ENCODE results near the gene NISCH. TPM values are rescaled to one million over a fixed set of nuclear protein-coding genes. Genes with fewer than 3 reads are reported as not detected.
A peak's percentile ranks its signal among the peaks of the same experiment; 100 is the strongest.
"Not testable (repeated sequence)": the region's sequence is repeated elsewhere in the genome, so short reads cannot be mapped to it uniquely, and the experiment has no call there.

The NISCH gene
- total and polyA plus RNA-seq, 9 donors: 47.2 to 91.9 (median 64.0) TPM

DNA sequence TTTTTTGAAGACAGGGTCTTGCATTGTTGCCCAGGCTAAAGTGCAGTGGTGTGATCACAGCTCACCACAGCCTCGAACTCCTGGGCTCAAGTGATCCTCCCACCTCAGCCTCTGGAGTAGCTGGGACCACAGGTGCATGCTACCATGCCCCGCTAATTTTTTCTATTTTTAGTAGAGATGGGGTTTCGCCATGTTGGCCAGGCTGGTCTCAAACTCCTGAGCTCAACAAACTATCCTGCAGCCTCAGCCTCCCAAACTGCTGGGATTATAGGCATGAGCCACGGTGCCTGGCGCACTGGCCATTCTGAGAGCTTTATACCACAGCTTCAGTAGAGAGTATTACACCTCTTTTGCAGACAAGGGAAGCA lies 71.3 kb downstream of the NISCH start:
- H3K4me3 ChIP-seq (ENCODE audit: low read length); H3K9me3 ChIP-seq (replicated peaks; ENCODE audit: control insufficient read depth, low read depth, low read length); H3K27me3 ChIP-seq (ENCODE audit: control insufficient read depth, insufficient read depth, low read length); H3K27ac ChIP-seq (ENCODE audit: low read length); DNase-seq: not testable (repeated sequence)
- Histone ChIP-seq H3K4me1 (ENCODE audit: control insufficient read depth, insufficient read depth, low read length) (peaks cover 31% of the 10 kb centered on the region), H3K36me3 (ENCODE audit: control insufficient read depth, insufficient read depth, low read length) (peaks cover 63% of the 10 kb centered on the region)
- WGBS (ENCODE audit: insufficient coverage): 91% methylated on average over 3 of the region's 5 CpGs

- Histone ChIP-seq H3K4me1 (ENCODE audit: control insufficient read depth, insufficient read depth, low read length) (peaks cover 36% of the 10 kb centered on the region), H3K9me3 (replicated peaks; ENCODE audit: control insufficient read depth, low read depth, low read length) (no peaks in the 10 kb centered on the region), H3K27ac (ENCODE audit: low read length) (no peak overlapping the region), H3K27me3 (ENCODE audit: control insufficient read depth, insufficient read depth, low read length) (no peaks in the 10 kb centered on the region), H3K4me3 (ENCODE audit: low read length) (no peak overlapping the region), H3K36me3 (ENCODE audit: control insufficient read depth, insufficient read depth, low read length) (peaks cover 63% of the 10 kb centered on the region)
- DNase-seq: no peak
- WGBS (ENCODE audit: insufficient coverage): 79% methylated on average over 6 of the region's 14 CpGs
These were observed 71.8 kb downstream of the NISCH start for GRCh38 chr3:52527039-52527731.

DNA sequence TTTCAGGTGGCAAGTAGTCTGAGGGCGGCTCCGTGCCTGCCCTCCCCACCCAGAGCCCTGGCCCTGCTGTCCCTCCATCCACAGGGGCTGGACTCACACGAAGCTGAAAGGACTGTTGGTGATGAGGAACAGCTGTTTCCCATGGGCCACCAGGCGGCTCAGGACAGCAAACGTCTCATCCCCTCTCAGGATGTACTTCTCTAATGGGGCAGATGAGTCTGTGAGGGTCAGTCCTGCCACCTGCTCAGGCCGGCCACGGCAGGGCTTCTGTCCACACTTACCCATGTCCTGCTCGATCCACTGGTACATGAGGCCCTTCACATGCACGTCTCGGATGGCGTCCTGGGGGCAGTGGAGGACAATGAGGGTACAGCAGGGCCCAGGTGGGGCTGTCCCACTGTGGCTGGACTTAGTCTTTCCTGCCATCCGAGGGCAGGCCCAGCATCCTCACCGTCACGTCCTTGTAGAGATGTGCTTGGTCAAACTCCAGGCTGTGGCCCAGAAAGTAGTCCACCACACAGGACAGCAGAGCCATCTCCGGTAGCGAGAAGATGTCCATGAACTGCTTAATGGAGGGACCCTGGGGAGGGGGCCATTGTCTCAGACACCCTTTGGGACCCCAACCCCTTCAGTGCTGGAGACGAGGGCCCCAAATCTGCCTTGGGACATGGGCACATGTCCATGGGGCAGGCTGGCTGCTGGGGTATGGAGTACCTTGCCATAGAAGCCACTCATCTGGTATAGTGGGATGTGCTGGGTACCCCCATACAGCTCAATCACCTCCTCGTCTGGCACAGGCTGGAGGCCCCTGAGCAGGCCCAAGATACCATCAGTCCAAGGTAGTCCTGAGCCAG lies 72.6 kb downstream of the NISCH start:
- DNase-seq: no peak
- Histone ChIP-seq H3K36me3 (ENCODE audit: control insufficient read depth, insufficient read depth, low read length) (peaks cover 58% of the 10 kb centered on the region), H3K4me1 (ENCODE audit: control insufficient read depth, insufficient read depth, low read length) (peaks cover 44% of the 10 kb centered on the region), H3K27ac (ENCODE audit: low read length) (no peak overlapping the region), H3K9me3 (replicated peaks; ENCODE audit: control insufficient read depth, low read depth, low read length) (no peaks in the 10 kb centered on the region), H3K27me3 (ENCODE audit: control insufficient read depth, insufficient read depth, low read length) (no peaks in the 10 kb centered on the region), H3K4me3 (ENCODE audit: low read length) (no peak overlapping the region)
- 93% methylated on average over 5 of the region's 18 CpGs for WGBS (ENCODE audit: insufficient coverage)

GRCh38 chr3:52528586-52529375 lies 73.4 kb downstream of the NISCH start:
- Histone ChIP-seq H3K27ac (ENCODE audit: low read length) (no peak overlapping the region), H3K36me3 (ENCODE audit: control insufficient read depth, insufficient read depth, low read length) (peaks cover 57% of the 10 kb centered on the region)
- peak; percentile 2 for DNase-seq

GRCh38 chr3:52529376-52530333 lies 74.3 kb downstream of the NISCH start:
- Histone ChIP-seq H3K27ac (ENCODE audit: low read length) (no peak overlapping the region), H3K9me3 (replicated peaks; ENCODE audit: control insufficient read depth, low read depth, low read length) (no peaks in the 10 kb centered on the region), H3K4me3 (ENCODE audit: low read length) (no peak overlapping the region), H3K27me3 (ENCODE audit: control insufficient read depth, insufficient read depth, low read length) (no peaks in the 10 kb centered on the region), H3K4me1 (ENCODE audit: control insufficient read depth, insufficient read depth, low read length) (peaks cover 49% of the 10 kb centered on the region), H3K36me3 (ENCODE audit: control insufficient read depth, insufficient read depth, low read length) (peaks cover 48% of the 10 kb centered on the region)
- 44% methylated on average over 10 of the region's 12 CpGs for WGBS (ENCODE audit: insufficient coverage)
- peak; percentile 38 for DNase-seq

More at GRCh38 chr3:52528586-52529375, 73.4 kb downstream of the NISCH start:
- 85% methylated on average over 24 of the region's 25 CpGs for WGBS (ENCODE audit: insufficient coverage)
- Histone ChIP-seq H3K4me1 (ENCODE audit: control insufficient read depth, insufficient read depth, low read length) (peaks cover 44% of the 10 kb centered on the region), H3K27me3 (ENCODE audit: control insufficient read depth, insufficient read depth, low read length) (no peaks in the 10 kb centered on the region), H3K9me3 (replicated peaks; ENCODE audit: control insufficient read depth, low read depth, low read length) (no peaks in the 10 kb centered on the region), H3K4me3 (ENCODE audit: low read length) (no peak overlapping the region)

DNA sequence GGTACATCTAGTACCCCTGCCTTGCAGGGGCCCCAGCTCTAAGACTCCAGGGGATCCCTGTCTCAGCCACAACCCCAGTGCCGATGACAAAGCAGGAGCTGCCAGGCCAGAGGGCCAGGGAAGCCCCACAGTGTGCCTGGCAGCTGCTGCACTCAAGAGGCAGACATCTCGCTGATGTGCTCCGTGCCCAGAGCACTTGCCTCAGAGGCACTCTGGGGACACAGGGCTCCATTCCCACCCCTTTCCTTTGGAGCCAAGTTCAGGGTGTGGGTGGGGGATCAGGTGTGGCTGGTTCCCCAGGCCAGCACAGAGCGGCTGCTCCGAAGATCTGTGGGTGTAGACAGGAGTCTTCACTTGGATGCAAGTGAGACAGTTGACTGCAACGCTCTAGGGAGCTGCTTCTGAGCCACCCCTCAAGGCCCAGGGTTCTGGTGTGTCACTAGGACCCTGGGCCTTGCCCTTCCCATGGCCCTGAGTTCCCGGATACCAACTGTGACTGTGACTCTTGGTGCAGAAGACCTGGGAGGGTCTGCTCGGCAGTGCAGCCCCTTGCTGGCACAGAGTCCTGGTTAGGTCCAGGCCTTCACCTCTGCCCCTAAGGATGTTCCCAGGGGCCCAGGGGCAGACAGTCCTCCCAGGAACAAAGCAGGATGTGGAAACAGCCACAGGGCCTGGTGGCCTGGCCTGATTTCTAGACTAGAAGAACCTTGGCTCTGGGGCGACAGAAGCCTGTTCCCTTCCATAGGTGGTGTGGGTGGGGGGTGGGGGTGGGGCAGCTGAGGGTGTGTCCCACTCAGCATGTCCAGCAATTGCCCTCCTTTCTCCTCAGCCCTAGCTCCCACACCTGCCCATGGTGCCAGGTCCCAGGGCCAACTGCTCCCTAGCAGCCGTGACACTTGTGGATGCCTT lies 75.8 kb downstream of the NISCH start:
- peaks cover 34% of the 10 kb centered on the region for H3K36me3 ChIP-seq (ENCODE audit: control insufficient read depth, insufficient read depth, low read length)
- no peak overlapping the region for H3K27ac ChIP-seq (ENCODE audit: low read length)
- WGBS (ENCODE audit: insufficient coverage): 60% methylated on average over 8 of the region's 10 CpGs
- H3K9me3 ChIP-seq (replicated peaks; ENCODE audit: control insufficient read depth, low read depth, low read length): no peaks in the 10 kb centered on the region
- peaks cover 50% of the 10 kb centered on the region for H3K4me1 ChIP-seq (ENCODE audit: control insufficient read depth, insufficient read depth, low read length)
- peak; percentile 14 for DNase-seq
- H3K27me3 ChIP-seq (ENCODE audit: control insufficient read depth, insufficient read depth, low read length): no peaks in the 10 kb centered on the region
- no peak overlapping the region for H3K4me3 ChIP-seq (ENCODE audit: low read length)

DNA sequence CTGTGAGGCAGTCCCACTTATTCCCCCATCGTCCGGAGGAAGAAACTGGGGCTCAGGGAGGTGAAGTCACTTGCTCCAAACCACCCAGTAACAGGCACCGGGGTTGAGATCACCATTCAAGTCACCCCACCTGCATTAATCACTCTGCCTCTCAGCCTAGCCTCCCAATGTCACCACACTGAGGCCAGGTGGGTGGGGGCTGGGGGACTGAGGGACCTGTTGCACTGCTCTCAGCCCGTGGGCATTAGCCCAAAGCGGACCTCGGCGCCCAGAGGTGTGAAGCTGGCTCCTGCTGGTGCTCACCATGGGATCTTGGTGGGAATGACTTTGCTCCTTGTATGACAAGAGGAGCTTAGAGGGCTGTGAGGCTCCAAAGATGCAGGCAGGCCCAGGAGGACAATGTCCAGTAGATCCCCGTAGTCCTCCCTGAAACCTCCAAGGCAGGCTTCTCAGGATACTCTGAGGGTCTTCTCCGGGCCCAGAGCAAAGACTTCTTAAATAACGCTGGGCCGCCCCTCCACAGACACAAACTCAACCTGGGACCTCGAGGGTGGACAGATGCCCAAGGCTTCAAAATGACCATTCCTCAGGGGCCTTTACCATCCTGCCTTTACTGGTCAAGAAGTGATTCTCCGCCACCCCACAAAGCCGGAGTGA lies 76.6 kb downstream of the NISCH start:
- peak; percentile 13 for DNase-seq
- Histone ChIP-seq H3K27ac (ENCODE audit: low read length) (no peak overlapping the region), H3K36me3 (ENCODE audit: control insufficient read depth, insufficient read depth, low read length) (peaks cover 27% of the 10 kb centered on the region), H3K9me3 (replicated peaks; ENCODE audit: control insufficient read depth, low read depth, low read length) (no peaks in the 10 kb centered on the region), H3K4me3 (ENCODE audit: low read length) (peak overlapping the region; percentile 55), H3K27me3 (ENCODE audit: control insufficient read depth, insufficient read depth, low read length) (no peaks in the 10 kb centered on the region), H3K4me1 (ENCODE audit: control insufficient read depth, insufficient read depth, low read length) (peaks cover 53% of the 10 kb centered on the region)
- 86% methylated on average over 12 of the region's 14 CpGs for WGBS (ENCODE audit: insufficient coverage)

GRCh38 chr3:52532517-52532837 lies 77.1 kb downstream of the NISCH start:
- Histone ChIP-seq H3K9me3 (replicated peaks; ENCODE audit: control insufficient read depth, low read depth, low read length) (no peaks in the 10 kb centered on the region), H3K36me3 (ENCODE audit: control insufficient read depth, insufficient read depth, low read length) (peaks cover 22% of the 10 kb centered on the region), H3K4me1 (ENCODE audit: control insufficient read depth, insufficient read depth, low read length) (peaks cover 58% of the 10 kb centered on the region), H3K4me3 (ENCODE audit: low read length) (peak overlapping the region; percentile 55), H3K27ac (ENCODE audit: low read length) (no peak overlapping the region), H3K27me3 (ENCODE audit: control insufficient read depth, insufficient read depth, low read length) (no peaks in the 10 kb centered on the region)
- peak; percentile 38 for DNase-seq
- 7% methylated on average over 2 of the region's 5 CpGs for WGBS (ENCODE audit: insufficient coverage)

Data from muscle of leg (tissue), 11 donors.